HL-60 (cell line): ENCODE measurements around the gene AHI1.

ENCODE experiments used
- CTCF ChIP-seq: IDR thresholded peaks from one replicate; pipeline ENCODE4 v1.5.1; 2011; ENCODE audit warnings: low read length, control low read depth, inconsistent platforms; ENCODE audit not compliant: insufficient read depth
- GABPA ChIP-seq: IDR thresholded peaks from 2 replicates; pipeline ENCODE4 v1.6.1; 2012; ENCODE audit warnings: low read depth
- POLR2AphosphoS5 ChIP-seq: IDR thresholded peaks from 2 replicates; pipeline ENCODE4 v1.6.1; 2012; ENCODE audit warnings: low read depth
- SPI1 ChIP-seq: IDR thresholded peaks from 2 replicates; pipeline ENCODE4 v1.6.1; 2012; ENCODE audit warnings: low read depth, mild to moderate bottlenecking, borderline replicate concordance
- TF ChIP-seq, protein P1 (sequence below): IDR thresholded peaks from 2 replicates; pipeline ENCODE4 v1.6.1; 2012; ENCODE audit warnings: low read depth; ENCODE audit not compliant: insufficient replicate concordance

DNA sequence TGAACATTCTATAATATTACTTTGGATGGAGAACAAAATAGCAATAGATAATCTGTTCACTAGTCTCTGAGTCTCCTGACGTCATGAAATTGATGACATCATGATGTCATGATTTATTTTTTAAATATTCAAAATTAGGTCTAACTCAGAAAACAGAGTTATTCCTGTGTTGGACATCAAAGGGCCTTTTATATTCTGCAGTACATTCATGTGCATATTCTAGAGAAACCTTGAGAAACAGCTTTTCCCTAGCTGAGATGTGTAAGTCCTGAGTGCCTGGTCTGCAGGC lies 263.1 kb downstream of the AHI1 start:
- TF ChIP-seq CTCF (no peak), SPI1 (no peak), POLR2AphosphoS5 (no peak), GABPA (no peak)
- TF ChIP-seq, protein P1, sequence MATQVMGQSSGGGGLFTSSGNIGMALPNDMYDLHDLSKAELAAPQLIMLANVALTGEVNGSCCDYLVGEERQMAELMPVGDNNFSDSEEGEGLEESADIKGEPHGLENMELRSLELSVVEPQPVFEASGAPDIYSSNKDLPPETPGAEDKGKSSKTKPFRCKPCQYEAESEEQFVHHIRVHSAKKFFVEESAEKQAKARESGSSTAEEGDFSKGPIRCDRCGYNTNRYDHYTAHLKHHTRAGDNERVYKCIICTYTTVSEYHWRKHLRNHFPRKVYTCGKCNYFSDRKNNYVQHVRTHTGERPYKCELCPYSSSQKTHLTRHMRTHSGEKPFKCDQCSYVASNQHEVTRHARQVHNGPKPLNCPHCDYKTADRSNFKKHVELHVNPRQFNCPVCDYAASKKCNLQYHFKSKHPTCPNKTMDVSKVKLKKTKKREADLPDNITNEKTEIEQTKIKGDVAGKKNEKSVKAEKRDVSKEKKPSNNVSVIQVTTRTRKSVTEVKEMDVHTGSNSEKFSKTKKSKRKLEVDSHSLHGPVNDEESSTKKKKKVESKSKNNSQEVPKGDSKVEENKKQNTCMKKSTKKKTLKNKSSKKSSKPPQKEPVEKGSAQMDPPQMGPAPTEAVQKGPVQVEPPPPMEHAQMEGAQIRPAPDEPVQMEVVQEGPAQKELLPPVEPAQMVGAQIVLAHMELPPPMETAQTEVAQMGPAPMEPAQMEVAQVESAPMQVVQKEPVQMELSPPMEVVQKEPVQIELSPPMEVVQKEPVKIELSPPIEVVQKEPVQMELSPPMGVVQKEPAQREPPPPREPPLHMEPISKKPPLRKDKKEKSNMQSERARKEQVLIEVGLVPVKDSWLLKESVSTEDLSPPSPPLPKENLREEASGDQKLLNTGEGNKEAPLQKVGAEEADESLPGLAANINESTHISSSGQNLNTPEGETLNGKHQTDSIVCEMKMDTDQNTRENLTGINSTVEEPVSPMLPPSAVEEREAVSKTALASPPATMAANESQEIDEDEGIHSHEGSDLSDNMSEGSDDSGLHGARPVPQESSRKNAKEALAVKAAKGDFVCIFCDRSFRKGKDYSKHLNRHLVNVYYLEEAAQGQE = no peak
